H1 (cell line): ENCODE data around the gene LPAR3. TPM values are rescaled to one million over a fixed set of nuclear protein-coding genes. Genes with fewer than 3 reads are reported as not detected.

Source experiments
- SP1 ChIP-seq: IDR thresholded peaks from 2 replicates; pipeline ENCODE4 v1.6.1; 2011; ENCODE audit warnings: low read depth, low read length
- polyA plus RNA-seq, 7 experiments: library from polyadenylated mRNA; depleted of rRNA in 3 of 7; stranded (reverse) in 5 of 7; unstranded in 2 of 7; fragments of >200 nt in 5 of 7; fragments of 200-250 nt in 2 of 7; gene quantifications; 1 replicate in 5 of 7; 2 replicates in 1 of 7; 4 replicates in 1 of 7; pipeline versions ENCODE4 v1.2.1 to v1.2.3, GENCODE V29; 2011 to 2013; ENCODE audit warnings: missing spikeins in 2 of 7, mixed read lengths in 2 of 7
- total RNA-seq: library from RNA; stranded (reverse); fragmentation: NEBNext Ultra II Directional; extraction: Animal tissue kit (Norgen Biotek cat#: 25700); gene quantifications from 2 replicates; pipeline ENCODE4 v1.2.1, GENCODE V29; 2021
- TF ChIP-seq, protein P1 (sequence below): IDR thresholded peaks from 2 replicates; pipeline ENCODE4 v1.6.1; 2011; ENCODE audit warnings: low read length, improper control_type of control experiment
- TF ChIP-seq, protein P2 (sequence below): IDR thresholded peaks from 2 replicates; pipeline ENCODE4 v1.6.1; 2012; ENCODE audit warnings: inconsistent platforms

LPAR3 gene
- total and polyA plus RNA-seq, 2 of the 8 experiments (the other 6 are each of a cell fraction or from before 2014, with no cell fraction given): 17.1 to 25.4 TPM

DNA sequence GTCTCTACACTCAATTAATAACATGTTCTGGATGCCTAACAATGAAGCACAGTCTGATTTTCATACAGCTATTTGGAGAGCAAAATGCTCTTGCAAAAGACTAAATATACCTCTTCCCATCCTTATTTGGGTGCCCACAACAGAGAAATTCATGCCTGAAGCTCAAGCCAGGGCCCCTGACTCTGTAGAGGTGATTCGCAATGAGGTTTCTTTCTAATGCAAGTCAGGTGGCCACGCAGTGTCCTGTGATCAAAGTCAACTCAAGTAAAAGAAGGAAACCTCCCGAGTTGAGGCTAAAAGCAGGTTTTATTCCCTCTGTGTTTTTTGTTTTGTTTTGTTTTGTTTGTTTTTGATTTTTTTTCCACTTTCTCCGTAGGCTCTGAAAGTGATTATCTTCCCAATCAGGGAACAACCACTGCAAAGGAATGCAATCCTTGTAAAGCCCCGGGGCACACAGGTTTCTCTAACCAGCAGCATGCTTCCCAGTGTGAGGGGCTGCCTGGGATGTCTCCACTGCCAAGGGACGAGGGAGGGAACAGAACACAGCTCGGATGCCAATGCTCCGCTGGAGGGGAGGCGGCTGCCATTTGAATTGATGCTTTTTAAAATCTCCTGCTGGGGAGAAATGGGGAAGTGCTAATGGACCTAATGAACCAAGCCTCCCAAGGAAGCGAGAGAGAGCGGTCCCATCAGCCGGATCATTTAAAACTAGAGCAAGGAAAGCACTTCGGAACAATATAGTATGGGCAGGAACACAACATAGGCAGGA, 128.9 kb downstream of the LPAR3 start (continued):
- TF ChIP-seq, protein P1, sequence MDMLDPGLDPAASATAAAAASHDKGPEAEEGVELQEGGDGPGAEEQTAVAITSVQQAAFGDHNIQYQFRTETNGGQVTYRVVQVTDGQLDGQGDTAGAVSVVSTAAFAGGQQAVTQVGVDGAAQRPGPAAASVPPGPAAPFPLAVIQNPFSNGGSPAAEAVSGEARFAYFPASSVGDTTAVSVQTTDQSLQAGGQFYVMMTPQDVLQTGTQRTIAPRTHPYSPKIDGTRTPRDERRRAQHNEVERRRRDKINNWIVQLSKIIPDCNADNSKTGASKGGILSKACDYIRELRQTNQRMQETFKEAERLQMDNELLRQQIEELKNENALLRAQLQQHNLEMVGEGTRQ: no peak
- no peak for TF ChIP-seq SP1
- TF ChIP-seq, protein P2, sequence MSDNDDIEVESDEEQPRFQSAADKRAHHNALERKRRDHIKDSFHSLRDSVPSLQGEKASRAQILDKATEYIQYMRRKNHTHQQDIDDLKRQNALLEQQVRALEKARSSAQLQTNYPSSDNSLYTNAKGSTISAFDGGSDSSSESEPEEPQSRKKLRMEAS: peak; percentile 29; the same call in 1 of the 2 replicates
- TF ChIP-seq, all 59 proteins: peak for 7
